Neural crest cell (in vitro differentiated cells): ENCODE results near the gene TFF2. TPM values are rescaled to one million over a fixed set of nuclear protein-coding genes. Genes with fewer than 3 reads are reported as not detected.

Experiments used
- DNase-seq: peaks from one replicate; pipeline ENCODE4 v3.0.0; 2021; ENCODE audit warnings: low read depth, mixed read lengths, low spot score
- H3K27ac Mint-ChIP-seq: one replicate; pipeline ENCODE4 v1.8.0; 2021; ENCODE audit warnings: mild to moderate bottlenecking, mixed read lengths; ENCODE audit not compliant: unreplicated experiment
- H3K27me3 Mint-ChIP-seq: 2 replicates; pipeline ENCODE4 v1.8.0; 2021; ENCODE audit warnings: low read depth, mild to moderate bottlenecking, mixed read lengths
- H3K36me3 Mint-ChIP-seq: 2 replicates; pipeline ENCODE4 v1.8.0; 2021; ENCODE audit warnings: low read depth, mild to moderate bottlenecking, mixed read lengths
- H3K4me1 Mint-ChIP-seq: 2 replicates; pipeline ENCODE4 v1.8.0; 2021; ENCODE audit warnings: mixed read lengths
- H3K4me3 Mint-ChIP-seq: one replicate; pipeline ENCODE4 v1.8.0; 2021; ENCODE audit warnings: mild to moderate bottlenecking, mixed read lengths
- H3K9me3 Mint-ChIP-seq: 2 replicates; pipeline ENCODE4 v1.8.0; 2021; ENCODE audit warnings: mixed read lengths
- total RNA-seq: library from RNA; stranded (reverse); gene quantifications from 2 replicates; pipeline ENCODE4 v1.2.1, GENCODE V29; 2021
- TF ChIP-seq, protein P1 (sequence below): fragments of 200-600 bp; sonication (generic); conservative IDR thresholded peaks from 2 replicates; pipeline ENCODE4 v1.5.0; 2021; ENCODE audit warnings: antibody characterized with exemption, mild to moderate bottlenecking

TFF2 gene
- total RNA-seq, 1 donor from 2014 or later, result not detected

DNA sequence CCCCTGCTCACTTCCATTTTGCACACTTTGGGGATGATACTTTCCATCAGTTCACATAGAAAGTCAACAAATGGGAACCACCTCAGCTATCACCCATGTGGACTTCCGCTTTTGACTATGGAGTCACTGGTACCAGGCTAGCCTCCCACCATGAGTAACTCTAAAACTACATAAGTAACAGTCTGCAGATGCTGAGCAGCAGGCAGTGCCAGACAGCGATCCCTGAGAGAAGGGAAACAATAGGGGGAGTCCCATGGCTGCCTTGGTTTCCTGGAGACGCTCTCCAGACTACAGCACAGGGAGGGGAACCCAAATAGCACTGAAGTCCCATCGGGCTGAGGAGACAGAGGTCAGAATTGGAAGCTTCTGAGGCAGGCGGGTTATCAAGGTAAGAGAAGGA, 2.8 kb upstream of the TFF2 start:
- peaks cover 2% of the 10 kb centered on the region for H3K27me3 Mint-ChIP-seq
- H3K36me3 Mint-ChIP-seq, result no peaks in the 10 kb centered on the region
- H3K4me3 Mint-ChIP-seq, result no peak overlapping the region
- H3K27ac Mint-ChIP-seq, result no peak overlapping the region
- no peak for DNase-seq
- H3K9me3 Mint-ChIP-seq, result peaks cover 15% of the 10 kb centered on the region
- TF ChIP-seq, protein P1, sequence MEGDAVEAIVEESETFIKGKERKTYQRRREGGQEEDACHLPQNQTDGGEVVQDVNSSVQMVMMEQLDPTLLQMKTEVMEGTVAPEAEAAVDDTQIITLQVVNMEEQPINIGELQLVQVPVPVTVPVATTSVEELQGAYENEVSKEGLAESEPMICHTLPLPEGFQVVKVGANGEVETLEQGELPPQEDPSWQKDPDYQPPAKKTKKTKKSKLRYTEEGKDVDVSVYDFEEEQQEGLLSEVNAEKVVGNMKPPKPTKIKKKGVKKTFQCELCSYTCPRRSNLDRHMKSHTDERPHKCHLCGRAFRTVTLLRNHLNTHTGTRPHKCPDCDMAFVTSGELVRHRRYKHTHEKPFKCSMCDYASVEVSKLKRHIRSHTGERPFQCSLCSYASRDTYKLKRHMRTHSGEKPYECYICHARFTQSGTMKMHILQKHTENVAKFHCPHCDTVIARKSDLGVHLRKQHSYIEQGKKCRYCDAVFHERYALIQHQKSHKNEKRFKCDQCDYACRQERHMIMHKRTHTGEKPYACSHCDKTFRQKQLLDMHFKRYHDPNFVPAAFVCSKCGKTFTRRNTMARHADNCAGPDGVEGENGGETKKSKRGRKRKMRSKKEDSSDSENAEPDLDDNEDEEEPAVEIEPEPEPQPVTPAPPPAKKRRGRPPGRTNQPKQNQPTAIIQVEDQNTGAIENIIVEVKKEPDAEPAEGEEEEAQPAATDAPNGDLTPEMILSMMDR, result no peak
- no peaks in the 10 kb centered on the region for H3K4me1 Mint-ChIP-seq

DNA sequence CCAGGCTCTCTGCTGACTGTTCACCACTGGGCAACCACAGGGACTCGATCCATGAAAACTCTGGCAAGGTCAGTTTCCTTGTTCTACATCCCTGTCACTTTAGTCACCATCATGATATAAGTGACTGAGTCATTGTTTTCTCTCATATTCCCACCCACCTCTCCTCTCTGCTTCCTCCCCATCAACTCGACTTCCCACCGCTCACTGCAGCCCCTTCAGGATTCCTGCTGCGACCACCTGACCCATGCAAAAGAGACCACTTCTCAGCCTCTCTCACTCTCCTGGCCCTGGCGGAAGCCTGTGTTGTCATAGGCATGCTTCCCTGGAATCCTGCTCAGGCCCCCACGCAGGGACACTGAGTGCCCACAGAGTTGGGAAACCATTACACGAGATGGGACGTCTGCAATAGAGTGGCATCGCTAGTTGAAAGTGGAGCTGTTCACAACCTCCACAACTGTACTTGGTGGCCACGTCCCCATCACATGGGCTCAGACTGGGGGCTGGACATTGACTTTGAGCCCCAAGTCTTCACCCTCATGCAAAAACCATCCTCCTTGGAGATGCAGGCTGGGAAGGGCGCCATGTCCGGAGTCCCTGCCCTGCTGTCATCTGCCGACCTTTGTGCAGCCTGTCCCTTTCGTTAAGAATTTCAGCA, 1.8 kb upstream of the TFF2 start:
- H3K27me3 Mint-ChIP-seq, result no peaks in the 10 kb centered on the region
- H3K36me3 Mint-ChIP-seq, result no peaks in the 10 kb centered on the region
- DNase-seq, result no peak
- TF ChIP-seq, protein P1, result no peak
- no peaks in the 10 kb centered on the region for H3K4me1 Mint-ChIP-seq
- peaks cover 15% of the 10 kb centered on the region for H3K9me3 Mint-ChIP-seq
- H3K4me3 Mint-ChIP-seq, result no peak overlapping the region
- peak overlapping the region; percentile 71 for H3K27ac Mint-ChIP-seq

DNA sequence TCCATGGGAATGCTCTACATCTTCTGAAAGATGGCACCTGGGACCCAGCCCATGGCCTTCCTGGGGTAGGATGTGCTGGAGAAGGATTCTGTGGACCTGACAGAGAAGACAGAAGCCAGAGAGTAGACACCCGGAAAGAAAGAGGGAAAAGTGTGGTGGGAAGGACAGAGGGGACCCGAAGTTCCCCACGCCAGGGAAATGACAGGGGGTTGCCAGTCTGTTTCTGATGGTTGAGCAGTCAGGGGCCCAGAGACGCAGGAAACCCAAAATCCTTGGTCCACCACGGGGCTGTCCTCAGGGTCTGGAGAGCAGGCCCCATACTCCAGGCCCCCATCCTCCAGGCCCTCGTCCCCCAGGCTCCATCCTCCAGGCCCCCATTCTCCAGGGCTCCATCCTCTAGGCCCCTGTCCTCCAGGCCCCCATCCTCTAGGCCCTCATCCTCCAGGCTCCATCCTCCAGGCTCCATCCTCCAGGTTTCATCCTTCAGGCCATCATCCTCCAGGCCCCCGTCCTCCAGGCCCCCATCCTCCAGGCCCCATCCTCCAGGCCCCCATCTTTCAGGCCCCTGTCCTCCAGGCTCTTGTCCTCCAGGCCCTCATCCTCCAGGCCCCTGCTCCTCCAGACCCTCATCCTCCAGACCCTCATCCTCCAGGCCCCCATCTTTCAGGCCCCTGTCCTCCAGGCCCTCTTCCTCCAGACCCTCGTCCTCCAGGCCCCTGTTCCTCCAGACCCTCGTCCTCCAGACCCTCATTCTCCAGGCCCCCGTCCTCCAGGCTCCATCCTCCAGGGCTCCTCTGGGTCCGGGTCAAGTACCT, 1.0 kb upstream of the TFF2 start:
- no peaks in the 10 kb centered on the region for H3K4me1 Mint-ChIP-seq
- no peaks in the 10 kb centered on the region for H3K27me3 Mint-ChIP-seq
- TF ChIP-seq, protein P1, result no peak
- peak overlapping the region; percentile 71 for H3K27ac Mint-ChIP-seq
- no peak overlapping the region for H3K4me3 Mint-ChIP-seq
- peaks cover 10% of the 10 kb centered on the region for H3K9me3 Mint-ChIP-seq
- no peak for DNase-seq
- no peaks in the 10 kb centered on the region for H3K36me3 Mint-ChIP-seq

DNA sequence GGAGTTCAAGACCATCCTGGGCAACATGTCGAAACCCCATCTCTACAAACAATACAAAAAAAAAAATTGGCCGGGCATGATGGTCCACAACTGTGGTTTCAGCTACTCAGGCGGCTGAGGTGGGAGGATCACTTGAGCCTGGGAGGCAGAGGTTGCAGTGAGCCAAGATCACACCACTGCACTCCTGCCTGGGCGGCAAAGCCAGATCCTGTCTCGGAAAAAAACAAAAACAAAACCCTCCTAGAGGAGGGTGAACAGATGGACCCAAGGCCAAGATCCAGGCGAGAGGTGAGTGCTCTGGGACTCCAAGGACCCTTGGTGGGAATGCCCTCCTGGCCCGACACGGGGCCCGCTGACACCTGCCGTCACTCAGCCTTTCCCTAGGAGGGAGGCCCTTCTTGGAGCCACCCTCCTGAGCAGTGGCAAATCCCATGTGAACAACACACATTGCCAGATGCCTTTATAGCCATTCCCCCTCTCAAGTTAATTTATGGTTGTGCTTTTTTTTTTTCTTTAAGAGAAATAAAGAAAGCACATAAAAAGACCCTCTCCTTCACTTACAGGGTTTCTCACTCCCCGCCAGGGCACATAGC, 380 bp downstream of the TFF2 start:
- Mint-ChIP-seq H3K27ac (peak overlapping the region; percentile 35), H3K4me1 (peaks cover under 1% of the 10 kb centered on the region), H3K27me3 (no peaks in the 10 kb centered on the region), H3K4me3 (no peak overlapping the region), H3K9me3 (peaks cover 5% of the 10 kb centered on the region), H3K36me3 (no peaks in the 10 kb centered on the region)
- TF ChIP-seq, protein P1, result no peak
- no peak for DNase-seq

DNA sequence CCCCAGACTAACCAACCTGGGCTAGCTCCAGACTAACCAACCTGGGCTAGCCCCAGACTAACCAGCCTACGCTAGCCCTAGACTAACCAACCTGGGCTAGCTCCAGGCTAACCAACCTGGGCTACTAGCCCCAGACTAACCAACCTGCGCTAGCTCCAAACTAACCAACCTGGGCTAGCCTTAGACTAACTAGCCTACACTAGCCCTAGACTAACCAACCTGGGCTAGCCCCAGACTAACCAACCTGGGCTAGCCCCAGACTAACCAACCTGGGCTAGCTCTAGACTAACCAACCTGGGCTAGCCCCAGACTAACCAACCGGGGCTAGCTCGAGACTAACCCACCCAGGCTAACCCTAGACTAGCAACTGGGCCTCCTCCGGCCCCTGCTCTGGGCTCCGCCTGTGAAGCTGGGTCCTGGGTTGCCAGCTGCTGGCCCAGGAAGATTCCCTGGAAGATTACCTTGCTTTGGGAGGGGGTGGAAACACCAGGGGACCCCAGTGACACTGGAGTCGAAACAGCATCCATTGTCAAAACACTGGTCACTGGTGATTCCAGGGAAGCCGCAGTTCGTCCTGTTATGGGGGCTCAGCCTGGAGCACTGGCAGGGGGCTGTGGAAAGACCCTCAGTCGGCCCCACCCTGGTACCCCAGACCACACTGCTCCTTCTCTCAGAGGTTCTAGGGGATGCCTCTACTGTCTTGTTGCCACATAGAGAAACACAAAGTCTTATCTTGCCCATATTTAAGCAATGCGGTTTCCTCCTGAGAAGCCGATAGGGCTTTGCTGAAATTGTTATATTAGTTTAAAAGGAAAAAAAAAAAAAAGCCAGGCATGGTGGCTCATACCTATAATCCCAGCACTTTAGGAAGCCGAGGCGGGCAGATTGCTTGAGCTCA, 1.1 kb downstream of the TFF2 start:
- TF ChIP-seq, protein P1, result no peak

More for the DNA sequence above, 1.1 kb downstream of the TFF2 start:
- Mint-ChIP-seq H3K9me3 (peaks cover 3% of the 10 kb centered on the region), H3K27ac (no peak overlapping the region), H3K27me3 (no peaks in the 10 kb centered on the region), H3K4me3 (no peak overlapping the region), H3K4me1 (peaks cover 8% of the 10 kb centered on the region), H3K36me3 (no peaks in the 10 kb centered on the region)
- no peak for DNase-seq
